ENCODE data around the gene SALL3.

GRCh38 chr18:78965260-78965659 lies 14.4 kb upstream of the SALL3 start:
- TF ChIP-seq FEZF1 (tag by site-specific recombination; IDR thresholded peaks at IDR 0.05): no peak
- TF ChIP-seq MEIS1 (CRISPR knock-in tag; IDR thresholded peaks at IDR 0.05; ENCODE audit: borderline replicate concordance): no peak
- TF ChIP-seq BCL11A (tag by site-specific recombination; IDR thresholded peaks at IDR 0.05; ENCODE audit: low read depth): no peak
